ENCODE measurements around the gene DCP2. TPM values are rescaled to one million over a fixed set of nuclear protein-coding genes. Genes with fewer than 3 reads are reported as not detected.
A peak's percentile ranks its signal among the peaks of the same experiment; 100 is the strongest.

The DCP2 gene
- total and polyA plus RNA-seq, 10 of the 15 experiments (the other 5 are each of a cell fraction or from before 2014, with no cell fraction given), result 23.4 to 81.6 (median 47.4) TPM

DNA sequence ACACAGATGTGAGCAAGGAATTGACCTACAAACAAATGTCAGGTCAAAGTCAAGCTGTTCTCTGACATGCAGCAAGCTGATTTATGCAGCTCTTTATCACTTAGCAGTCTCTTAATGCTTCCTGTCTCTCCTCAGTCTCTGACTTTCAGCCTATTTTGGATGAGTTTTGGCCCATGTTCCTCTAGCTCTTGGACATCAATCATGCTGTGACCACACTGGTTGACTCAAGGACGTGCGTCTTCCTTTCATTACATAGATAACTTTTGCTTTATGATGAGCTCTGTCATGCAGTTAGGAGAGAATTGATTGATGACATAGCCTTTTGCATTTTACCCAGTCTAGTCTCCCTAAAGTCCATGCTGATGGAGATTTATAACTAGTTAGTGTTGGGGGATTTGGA, 45.1 kb upstream of the DCP2 start (continued):
- TF ChIP-seq TCF12 (IDR thresholded peaks at IDR 0.05; ENCODE audit: low read depth, low read length) (no peak), NFYA (IDR thresholded peaks at IDR 0.05; ENCODE audit: borderline replicate concordance, low read depth, low read length) (no peak), POU2F2 (IDR thresholded peaks at IDR 0.05; ENCODE audit: borderline replicate concordance, low read depth, low read length) (no peak; the same call in 2 of the 3 replicates)
- TF ChIP-seq, protein P1, sequence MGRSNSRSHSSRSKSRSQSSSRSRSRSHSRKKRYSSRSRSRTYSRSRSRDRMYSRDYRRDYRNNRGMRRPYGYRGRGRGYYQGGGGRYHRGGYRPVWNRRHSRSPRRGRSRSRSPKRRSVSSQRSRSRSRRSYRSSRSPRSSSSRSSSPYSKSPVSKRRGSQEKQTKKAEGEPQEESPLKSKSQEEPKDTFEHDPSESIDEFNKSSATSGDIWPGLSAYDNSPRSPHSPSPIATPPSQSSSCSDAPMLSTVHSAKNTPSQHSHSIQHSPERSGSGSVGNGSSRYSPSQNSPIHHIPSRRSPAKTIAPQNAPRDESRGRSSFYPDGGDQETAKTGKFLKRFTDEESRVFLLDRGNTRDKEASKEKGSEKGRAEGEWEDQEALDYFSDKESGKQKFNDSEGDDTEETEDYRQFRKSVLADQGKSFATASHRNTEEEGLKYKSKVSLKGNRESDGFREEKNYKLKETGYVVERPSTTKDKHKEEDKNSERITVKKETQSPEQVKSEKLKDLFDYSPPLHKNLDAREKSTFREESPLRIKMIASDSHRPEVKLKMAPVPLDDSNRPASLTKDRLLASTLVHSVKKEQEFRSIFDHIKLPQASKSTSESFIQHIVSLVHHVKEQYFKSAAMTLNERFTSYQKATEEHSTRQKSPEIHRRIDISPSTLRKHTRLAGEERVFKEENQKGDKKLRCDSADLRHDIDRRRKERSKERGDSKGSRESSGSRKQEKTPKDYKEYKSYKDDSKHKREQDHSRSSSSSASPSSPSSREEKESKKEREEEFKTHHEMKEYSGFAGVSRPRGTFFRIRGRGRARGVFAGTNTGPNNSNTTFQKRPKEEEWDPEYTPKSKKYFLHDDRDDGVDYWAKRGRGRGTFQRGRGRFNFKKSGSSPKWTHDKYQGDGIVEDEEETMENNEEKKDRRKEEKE (IDR thresholded peaks at IDR 0.05), result no peak
- TF ChIP-seq, protein P2, sequence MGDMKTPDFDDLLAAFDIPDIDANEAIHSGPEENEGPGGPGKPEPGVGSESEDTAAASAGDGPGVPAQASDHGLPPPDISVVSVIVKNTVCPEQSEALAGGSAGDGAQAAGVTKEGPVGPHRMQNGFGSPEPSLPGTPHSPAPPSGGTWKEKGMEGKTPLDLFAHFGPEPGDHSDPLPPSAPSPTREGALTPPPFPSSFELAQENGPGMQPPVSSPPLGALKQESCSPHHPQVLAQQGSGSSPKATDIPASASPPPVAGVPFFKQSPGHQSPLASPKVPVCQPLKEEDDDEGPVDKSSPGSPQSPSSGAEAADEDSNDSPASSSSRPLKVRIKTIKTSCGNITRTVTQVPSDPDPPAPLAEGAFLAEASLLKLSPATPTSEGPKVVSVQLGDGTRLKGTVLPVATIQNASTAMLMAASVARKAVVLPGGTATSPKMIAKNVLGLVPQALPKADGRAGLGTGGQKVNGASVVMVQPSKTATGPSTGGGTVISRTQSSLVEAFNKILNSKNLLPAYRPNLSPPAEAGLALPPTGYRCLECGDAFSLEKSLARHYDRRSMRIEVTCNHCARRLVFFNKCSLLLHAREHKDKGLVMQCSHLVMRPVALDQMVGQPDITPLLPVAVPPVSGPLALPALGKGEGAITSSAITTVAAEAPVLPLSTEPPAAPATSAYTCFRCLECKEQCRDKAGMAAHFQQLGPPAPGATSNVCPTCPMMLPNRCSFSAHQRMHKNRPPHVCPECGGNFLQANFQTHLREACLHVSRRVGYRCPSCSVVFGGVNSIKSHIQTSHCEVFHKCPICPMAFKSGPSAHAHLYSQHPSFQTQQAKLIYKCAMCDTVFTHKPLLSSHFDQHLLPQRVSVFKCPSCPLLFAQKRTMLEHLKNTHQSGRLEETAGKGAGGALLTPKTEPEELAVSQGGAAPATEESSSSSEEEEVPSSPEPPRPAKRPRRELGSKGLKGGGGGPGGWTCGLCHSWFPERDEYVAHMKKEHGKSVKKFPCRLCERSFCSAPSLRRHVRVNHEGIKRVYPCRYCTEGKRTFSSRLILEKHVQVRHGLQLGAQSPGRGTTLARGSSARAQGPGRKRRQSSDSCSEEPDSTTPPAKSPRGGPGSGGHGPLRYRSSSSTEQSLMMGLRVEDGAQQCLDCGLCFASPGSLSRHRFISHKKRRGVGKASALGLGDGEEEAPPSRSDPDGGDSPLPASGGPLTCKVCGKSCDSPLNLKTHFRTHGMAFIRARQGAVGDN (IDR thresholded peaks at IDR 0.05), result no peak
- TF ChIP-seq, protein P3, sequence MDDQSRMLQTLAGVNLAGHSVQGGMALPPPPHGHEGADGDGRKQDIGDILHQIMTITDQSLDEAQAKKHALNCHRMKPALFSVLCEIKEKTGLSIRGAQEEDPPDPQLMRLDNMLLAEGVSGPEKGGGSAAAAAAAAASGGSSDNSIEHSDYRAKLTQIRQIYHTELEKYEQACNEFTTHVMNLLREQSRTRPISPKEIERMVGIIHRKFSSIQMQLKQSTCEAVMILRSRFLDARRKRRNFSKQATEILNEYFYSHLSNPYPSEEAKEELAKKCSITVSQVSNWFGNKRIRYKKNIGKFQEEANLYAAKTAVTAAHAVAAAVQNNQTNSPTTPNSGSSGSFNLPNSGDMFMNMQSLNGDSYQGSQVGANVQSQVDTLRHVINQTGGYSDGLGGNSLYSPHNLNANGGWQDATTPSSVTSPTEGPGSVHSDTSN (IDR thresholded peaks at IDR 0.05; ENCODE audit: insufficient replicate concordance, low read depth, low read length), result peak; percentile 85
- TF ChIP-seq, protein P4, sequence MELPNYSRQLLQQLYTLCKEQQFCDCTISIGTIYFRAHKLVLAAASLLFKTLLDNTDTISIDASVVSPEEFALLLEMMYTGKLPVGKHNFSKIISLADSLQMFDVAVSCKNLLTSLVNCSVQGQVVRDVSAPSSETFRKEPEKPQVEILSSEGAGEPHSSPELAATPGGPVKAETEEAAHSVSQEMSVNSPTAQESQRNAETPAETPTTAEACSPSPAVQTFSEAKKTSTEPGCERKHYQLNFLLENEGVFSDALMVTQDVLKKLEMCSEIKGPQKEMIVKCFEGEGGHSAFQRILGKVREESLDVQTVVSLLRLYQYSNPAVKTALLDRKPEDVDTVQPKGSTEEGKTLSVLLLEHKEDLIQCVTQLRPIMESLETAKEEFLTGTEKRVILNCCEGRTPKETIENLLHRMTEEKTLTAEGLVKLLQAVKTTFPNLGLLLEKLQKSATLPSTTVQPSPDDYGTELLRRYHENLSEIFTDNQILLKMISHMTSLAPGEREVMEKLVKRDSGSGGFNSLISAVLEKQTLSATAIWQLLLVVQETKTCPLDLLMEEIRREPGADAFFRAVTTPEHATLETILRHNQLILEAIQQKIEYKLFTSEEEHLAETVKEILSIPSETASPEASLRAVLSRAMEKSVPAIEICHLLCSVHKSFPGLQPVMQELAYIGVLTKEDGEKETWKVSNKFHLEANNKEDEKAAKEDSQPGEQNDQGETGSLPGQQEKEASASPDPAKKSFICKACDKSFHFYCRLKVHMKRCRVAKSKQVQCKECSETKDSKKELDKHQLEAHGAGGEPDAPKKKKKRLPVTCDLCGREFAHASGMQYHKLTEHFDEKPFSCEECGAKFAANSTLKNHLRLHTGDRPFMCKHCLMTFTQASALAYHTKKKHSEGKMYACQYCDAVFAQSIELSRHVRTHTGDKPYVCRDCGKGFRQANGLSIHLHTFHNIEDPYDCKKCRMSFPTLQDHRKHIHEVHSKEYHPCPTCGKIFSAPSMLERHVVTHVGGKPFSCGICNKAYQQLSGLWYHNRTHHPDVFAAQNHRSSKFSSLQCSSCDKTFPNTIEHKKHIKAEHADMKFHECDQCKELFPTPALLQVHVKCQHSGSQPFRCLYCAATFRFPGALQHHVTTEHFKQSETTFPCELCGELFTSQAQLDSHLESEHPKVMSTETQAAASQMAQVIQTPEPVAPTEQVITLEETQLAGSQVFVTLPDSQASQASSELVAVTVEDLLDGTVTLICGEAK (IDR thresholded peaks at IDR 0.05; ENCODE audit: borderline replicate concordance), result no peak
- TF ChIP-seq, protein P5, sequence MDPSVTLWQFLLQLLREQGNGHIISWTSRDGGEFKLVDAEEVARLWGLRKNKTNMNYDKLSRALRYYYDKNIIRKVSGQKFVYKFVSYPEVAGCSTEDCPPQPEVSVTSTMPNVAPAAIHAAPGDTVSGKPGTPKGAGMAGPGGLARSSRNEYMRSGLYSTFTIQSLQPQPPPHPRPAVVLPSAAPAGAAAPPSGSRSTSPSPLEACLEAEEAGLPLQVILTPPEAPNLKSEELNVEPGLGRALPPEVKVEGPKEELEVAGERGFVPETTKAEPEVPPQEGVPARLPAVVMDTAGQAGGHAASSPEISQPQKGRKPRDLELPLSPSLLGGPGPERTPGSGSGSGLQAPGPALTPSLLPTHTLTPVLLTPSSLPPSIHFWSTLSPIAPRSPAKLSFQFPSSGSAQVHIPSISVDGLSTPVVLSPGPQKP (IDR thresholded peaks at IDR 0.05; ENCODE audit: low read depth, low read length), result no peak
